Measurements from ENCODE around the gene FUOM.

The FUOM gene

DNA sequence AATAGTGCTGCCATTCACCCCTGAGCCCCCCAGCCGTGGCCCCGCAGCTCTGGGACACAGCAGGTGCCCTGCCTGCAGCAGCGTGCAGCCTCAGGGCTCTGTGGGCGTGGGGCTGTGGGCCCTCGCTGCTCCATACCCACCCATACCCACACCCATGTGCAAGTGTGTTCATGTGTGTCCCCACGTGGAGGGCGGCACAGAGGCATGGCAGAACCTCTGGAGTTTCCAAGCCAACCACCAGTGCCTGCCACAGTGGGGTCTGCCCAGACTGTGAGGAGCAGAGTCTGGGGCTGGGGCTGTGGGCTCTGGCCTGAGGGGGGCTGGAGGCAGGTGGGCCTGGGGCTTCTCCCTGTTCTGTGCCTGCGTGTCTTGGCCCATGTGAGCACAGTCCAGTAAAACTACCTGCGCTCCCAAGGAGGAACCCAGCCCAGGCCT, 8.2 kb downstream of the FUOM start:
- DNase-seq: no peak

DNA sequence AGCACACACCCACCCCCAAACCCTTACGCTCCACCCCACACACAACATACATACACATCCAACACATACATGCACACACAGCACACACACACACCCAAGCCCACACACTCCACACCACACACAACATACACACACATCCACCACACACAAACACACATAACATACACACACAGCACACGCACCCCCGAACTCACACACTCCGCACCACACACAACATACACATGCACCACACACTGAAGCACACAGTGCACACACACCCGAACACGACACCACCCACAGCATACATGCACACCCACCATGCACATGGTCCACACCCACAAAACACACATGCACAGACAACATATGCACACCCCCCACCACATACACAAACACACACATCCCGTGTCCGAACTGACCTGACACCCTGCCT, 8.7 kb downstream of the FUOM start:
- no peak for DNase-seq

DNA sequence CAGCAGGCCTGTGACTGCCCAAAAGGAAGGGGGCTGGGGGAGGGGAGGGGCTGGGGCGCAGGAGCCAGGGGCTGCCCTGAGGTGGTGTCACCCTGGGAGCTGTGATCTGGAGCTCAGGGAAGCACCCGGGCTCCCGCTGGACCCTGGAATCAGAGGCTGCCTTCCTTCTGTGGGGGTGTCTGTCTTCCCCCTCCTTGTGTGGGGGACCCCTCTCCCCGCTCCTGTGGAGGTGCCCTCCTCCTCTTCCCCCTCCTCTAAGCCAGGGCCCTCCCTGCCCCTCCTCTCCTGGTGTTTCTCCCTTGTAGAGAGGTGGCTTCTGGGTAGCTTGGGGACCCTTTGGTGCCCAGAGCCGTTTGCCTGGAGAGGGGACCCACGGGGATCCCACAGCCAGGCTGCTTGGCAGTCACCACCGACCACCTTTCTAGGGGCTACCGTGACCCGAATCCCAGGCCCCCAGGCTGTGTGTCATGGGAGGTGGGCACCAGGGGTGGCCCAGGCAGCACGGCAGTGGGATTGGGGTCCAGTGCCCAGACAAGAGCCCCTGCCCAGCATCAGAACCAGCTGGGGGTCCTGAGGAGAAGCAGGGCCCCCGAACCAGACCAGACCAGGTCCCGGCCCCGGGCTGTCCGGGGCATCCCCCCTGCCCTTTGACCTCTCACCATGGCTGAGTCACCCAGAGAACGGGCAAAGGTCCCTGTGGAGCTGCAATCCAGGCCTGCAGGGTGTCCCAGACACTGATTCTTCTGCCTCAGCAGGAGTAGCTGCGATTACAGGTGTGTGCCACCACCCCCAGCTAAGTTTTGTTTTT, 9.9 kb downstream of the FUOM start:
- no peak for DNase-seq

DNA sequence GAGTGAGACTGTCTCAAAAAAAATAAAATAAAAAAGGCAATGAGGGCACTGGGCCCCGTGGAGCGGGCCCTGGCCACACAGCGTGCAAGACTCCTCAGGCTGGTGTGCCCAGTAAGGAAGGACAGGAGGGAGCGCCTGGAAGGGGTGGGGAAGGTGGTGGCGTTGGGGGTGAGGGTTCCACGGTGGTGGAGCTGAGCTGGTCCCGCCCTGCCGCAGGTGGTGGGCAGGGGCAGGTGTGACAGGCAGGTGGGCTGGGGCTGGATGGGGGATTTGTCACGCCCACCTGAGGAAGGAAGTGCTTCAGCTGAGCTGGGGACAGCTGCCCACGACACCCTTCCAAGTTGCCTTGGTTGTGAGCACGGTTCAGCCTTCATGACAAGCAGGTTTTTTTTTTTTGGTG, 11.4 kb downstream of the FUOM start:
- no peak for DNase-seq

DNA sequence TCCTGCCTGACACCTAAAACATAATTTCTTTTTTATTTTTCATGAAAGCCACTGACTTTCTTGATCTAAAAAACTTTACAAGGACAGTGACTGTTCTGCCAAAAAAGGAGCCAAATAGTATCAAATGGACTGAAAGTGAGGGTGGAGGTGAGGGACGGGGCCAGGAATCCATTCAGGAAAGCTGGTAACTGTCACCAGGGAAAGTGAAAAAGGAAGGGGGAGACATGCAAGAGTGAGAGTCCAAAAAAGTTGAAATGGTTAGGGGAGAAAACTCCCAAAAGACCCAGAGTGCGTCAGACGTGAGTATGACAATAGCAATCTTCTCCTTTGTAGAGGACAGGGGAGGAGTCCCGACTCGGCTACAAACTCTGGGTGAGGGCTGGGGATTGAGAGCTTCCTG, 13.6 kb downstream of the FUOM start:
- no peak for DNase-seq

DNA sequence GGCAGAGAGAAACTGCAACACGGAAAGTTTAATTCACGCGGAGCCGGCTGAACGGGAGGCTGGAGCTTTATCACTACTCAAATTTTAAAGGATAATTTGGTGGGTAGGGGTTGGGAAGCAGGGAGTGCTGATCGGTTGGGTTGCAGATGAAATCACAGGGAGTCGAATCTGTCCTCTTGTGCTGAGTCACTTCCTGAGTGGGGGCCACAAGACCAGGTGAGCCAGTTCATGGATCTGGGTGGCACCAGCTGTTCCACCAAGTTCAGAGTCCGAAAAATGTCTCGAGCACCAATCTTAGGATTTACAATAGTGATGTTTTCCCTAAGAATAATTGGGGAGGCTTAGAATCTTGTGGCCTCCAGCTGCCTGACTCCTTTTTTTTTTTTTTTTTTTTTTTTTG, 14.3 kb downstream of the FUOM start:
- no peak for DNase-seq

DNA sequence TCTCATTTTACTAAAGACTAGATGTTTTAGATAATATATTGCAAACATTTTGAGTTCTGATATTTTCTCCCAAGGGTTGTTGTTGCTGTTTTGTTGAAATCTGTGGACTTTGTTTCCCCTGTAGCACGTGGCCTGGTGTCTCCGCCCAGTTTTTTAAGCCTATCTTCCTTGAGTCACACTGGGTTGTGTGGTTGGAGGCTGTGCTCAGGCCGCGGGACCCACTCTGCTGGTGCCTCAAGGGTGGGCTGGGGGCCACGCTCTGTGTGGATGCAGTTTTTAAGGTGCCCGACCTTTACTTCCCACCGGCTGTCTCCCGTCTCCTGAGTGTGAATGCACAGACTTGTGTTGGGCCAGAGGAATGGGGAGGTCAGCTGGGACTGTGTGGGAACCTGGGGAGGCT, 14.9 kb downstream of the FUOM start:
- no peak for DNase-seq

DNA sequence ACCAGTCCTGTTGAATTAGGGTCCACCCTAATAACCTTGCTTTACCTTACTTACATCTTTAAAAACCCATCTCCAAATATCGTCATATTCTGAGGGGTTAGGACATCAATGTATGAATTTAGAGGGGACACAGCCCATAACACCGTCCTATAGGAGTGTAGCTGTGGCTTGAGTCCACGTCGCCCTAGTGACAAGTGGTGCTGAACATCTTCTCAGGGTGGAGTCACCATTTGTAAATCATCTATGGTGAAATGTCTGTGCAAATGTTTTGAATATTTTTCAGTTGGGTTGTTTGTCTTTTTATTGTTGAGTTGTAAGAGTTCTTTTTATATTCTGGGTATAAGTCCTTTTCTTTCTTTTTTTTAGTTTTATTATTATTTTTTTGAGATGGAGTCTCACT, 15.8 kb downstream of the FUOM start:
- no peak for DNase-seq

DNA sequence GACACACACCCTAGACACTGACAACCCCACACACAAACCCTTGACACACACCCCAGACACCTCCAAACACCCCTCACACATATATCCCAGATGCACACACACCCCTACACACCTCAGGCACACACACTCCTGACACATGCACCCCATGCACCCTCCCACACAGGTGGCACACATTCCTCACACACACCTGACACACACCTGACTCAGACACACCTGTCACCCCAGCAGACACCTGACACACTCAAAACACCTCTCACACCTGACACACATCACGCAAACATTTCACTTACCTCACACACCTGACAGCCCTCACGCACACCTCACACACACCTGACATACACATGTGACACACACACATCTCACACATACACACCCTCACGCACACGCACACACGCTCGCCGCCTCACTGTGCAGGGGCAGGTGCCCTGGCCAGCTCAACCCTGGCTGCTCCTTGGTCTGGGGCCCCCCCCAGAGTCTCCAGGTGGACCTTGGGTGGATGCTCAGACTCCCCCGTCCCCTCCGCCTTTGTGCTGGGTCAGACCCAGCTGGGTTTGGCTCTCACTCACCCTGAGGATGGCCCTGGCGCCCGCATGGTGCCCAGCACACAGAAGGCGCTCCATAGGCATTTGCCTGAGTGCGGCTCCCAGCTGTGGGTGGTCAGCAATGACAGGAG, 18.0 kb downstream of the FUOM start:
- DNase-seq: no peak

DNA sequence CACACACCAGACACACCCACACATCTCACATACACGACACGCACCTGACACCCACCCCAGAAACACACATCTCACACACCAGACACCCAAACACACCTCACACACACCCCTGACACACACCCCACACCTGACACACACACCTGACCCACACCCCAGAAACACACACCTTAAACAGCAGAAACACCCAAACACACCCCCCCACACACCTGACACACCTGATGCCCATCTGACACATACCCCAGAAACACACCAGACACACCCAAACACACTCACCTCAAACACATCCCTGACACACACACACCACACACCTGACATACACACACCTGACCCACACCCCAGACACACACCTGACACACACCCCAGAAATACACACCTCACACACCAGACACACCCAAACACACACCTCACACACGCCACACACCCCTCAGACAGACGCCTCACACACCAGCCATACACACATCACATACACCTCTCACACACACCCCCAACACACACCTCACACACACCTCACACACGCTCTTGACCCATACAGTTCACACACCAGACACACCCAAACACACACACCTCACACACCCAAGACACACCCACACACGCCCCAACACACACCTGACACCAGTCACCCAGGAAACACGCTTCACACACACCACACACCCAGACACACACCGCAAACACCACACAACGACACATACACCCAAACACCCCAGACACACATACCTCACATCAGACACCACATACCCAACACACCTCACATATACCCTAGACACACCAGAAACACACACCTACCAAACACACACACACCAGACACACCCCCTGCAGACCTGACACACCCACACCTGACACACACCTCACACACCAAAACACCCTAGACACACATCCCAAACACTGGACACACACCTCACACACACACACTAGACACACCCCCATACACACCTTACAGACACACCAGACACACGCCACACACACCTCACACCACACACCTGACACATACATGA, 19.4 kb downstream of the FUOM start:
- no peak for DNase-seq

DNA sequence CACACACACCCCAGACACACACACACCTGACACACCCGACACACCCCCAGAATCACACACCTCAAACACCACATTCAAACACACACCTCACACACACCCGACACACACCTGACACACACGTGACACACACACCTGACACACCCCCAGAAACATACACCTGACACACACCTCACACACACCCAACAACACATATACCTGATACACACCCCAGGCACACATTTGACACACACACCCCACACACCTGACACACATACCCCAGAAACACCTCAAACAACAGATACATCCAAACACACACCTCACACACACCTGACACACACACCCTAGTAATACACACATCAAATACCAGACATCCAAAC, 20.5 kb downstream of the FUOM start:
- no peak for DNase-seq

DNA sequence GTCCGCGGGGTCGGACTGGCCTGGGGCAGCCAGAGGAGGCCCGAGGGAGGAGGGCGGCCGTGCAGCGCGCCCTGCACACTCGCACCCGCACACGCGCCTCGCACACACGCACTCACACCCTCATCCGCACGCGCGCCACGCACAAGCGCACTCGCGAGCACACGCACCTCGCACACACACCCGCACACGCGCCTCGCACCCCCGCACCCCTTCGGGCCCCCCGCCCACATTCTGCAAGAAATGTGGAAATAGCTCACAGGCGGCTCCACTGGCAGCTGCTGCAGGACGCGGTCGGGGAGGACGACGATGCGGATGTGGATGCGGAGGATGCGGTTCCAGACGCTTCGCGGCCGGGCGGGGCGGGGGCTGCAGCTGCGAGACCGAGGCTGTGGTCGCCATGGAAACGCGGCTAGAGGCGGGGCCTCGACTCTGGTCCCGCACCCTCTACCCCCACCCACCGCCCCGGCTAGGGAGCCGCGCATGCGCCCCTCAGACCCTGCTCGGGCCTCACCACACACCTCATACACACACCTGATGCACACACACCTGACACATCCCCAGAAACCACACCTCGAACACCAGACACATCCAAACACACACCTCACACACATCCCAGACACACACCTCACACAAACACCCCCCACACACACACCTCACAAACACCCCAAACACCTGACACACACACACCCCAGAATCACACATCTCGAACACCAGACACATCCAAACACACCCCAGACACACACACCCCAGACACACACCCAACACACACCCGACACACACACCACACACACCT, 21.0 kb downstream of the FUOM start, which contains the start of gene CALY:
Gene CALY (minus strand): TSS at position 320 of the 793 bp plus-strand sequence. CDS start 7,907 bp downstream, outside the sequence.
- DNase-seq: peak in 1 of 2 experiments; percentile 8

DNA sequence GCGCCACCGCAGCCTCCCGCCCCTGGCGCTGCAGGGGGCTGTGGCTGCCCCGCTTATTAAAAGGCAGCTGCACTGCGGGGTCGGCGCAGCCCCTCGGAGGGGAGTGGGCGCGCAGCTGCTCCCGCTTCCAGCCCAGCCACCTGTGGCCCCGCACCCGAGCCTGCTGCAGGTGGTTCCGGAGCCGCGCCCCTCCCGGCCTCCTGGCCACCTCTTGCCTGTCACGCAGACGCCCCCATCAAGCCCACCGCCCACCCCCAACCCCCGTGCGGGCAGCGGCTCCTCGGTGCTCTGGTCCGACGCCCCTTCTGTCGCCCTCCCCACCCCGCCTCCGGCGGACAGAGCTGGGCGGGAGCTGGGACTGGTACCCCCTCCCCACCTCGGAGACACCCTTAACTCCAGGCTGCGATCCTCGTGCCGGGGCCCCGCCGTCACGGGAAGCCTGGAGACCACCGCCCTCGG, 21.7 kb downstream of the FUOM start:
- DNase-seq: no peak

DNA sequence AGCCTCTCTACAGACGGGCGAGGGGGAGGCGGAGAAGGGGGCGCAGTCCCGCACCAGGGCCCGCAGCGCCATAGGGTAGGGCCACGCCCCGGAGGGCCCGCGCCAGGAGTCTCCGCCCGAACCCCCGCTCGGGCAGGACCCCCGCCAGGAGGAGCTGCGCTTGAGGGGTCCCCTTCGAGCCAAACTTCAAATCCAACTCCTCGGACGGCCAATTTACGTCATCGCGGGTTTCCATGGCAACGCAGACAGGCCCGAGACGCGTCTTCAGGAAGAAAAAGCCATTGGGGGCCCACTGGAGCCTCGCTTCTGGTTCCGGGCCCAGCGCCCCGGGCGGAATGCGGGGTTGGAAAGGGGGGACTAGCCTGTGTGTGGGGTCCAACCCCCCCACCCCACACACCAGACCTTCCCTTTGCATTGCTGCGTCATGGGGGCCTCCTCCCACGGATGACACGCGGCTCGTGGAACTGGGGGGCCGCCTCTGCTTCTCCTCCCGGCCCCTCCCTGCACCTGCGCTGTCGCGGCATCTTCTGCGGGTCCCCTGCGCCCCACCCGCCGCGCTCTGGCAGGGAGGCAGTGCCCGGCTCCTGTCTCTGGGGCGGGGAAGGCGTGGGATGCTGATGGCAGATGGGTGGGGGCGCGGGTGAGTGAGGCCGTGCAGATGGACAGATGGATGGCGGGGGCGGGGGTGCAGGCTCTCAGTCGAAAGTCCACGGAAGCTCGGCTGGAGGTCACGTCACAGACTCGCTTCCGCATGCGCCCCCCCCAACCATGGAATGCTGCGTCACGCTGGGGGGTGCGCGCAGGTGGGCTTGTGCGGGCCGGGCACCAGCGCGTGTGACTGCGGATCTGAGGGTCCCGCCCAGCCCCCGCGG, 22.3 kb downstream of the FUOM start:
- peak in 1 of 2 experiments; percentile 17 for DNase-seq

DNA sequence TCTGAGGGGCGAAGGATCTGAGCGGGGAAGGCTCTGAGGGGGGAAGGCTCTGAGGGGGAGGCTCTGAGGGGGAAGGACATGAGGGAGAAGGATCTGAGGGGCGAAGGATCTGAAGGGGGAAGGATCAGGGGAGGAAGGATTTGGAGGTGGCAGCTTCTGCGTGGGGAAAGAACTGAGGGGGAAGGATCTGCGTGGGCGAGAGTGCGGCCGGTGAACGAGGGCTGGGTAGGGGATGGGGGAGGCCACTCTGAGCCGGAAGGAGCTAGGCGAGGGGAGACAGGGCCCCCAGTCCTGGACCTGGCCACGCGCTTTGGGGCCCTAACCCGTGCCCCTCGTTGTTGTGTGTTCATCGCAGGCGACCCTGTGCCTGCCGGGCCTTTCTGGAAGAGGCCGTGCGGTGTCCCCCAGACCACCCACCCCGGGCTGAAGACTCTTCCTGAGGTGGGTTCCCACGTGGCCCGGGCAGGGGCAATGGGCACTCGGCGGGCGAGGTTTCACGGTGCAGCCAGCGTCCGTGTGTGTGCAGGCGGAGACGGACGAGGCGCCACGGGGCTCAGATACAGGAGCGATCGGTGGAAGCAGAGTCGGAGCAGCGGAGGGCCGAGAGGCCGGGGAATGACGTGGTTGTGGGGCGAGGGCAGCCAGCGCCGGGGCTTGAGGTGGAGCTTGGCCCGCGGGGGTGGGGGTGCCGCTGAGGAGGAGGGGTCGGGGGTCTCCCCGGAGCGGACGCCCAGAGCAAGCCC, 23.1 kb downstream of the FUOM start:
- DNase-seq: no peak

DNA sequence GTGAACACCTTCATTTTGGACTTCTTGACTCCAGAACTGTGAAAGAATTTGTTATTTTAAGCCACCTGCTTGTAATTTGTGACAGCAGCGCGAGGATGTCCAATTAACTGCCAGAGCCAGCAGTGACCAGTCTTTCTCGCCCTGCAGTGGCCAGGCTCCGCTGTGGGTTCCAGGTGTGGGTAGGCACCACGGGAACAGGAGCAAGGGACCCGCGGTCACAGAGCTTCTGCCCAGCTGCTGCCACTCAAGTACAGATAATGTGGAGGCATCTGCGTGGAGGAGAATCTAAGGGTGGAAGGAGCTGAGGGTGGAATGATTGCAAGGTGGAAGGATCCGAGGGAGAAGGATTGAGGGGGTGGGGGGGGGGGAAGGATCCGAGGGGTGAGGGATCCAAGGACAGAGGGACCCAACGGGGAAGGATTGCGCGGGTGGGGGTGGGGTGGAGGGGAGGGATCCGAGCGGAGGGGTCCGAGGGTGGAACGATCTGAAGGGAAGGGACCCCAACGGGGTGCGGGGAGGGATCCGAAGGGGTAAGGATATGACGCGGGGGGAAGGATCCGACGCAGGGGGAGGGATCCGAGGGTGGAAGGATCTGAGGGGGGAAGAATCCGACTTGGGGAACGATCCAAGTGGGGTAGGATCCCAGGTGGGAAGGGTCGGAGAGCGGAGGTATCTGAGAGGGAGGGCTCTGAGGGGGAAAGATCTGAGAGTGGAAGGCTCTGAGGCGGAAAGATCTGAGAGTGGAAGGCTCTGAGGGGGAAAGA, 24.7 kb downstream of the FUOM start:
- no peak for DNase-seq

DNA sequence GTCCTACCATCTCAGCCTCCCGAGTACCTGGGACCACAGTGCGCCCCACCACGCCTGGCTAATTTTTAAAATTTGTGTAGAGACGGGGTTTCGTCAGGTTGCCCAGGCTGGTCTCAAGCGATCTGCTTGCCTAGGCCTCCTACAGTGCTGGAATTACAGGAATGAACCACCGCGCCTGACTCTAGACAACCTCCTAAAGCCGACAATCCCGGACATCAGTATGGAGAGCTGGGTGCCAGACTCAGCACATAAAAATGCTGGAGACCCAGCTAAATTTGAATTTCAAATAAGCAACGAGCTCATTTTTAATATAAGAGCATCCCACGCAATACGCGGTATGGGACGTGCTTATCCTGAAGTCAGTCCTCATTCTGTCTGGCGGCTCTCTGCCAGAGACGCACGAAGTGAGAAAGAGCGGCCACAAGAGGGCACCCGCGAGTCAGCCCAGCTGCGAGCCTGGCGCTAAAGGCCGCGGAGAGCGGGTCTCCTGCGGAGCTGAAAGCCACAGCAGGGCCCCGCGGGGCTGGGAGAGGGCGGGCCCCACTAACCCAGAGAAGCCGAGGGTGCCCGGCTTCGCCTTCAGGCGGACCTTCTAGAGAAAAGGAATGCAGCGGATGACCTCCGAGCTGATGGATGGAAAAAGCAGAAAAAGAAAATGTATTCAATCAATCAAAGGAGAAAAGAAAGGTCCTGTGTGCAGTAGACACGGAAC, 28.2 kb downstream of the FUOM start:
- DNase-seq: peak; percentile 9 to 83

DNA sequence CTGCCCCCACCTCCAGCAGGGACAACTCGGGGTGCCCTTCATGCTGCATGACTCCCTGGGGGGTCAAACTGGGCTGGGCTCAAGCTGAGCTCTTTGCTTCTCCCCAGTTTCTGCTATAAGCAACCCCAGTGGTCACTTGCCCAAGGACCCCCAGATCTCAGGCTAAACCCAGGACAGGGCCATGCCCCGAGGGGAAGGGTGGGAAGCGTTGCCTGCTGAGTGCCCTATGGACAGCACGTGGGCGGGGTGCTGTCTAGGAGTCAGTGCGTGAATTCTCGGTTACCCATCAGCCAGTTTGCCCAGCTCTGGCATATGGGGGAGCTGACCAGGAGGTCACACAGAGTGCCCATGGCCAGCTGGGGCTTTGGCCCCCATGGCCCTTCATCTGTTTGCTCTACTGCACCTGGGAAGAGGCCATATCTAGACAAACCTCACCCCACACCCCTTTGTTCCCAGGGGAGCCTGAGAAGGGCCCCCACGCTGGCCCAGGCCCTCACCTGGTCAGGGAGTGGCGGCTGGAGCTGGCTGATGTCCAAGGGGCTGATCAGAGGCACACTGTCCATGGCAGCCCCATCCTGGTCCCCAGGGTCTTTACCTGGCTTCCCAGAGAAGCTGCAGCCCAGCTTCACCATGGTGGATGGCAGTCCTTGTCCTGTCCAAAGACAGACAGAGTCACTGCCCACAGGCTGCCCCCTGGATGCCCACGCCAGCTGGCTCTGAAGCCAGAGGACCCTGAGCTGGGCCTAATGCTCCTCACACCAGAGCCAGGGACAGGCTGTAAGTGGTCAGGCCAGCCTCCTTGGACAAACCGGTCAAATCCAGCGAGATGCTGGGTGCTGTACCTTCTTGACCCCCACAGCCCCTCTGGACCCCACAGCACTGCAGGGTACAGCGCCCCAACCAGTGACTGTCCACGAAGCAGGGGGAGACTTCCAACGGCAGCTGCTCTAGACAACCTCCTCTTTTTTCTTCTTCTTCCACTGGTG, 29.2 kb downstream of the FUOM start:
- no peak for DNase-seq
